Activated B cell treated with CpG ODN at 0.5 μM for 24 hours (primary cell): ENCODE measurements around the gene ZNF786. TPM values are rescaled to one million over a fixed set of nuclear protein-coding genes. Genes with fewer than 3 reads are reported as not detected.
A peak's percentile ranks its signal among the peaks of the same experiment; 100 is the strongest.
"Not testable (repeated sequence)": the region's sequence is repeated elsewhere in the genome, so short reads cannot be mapped to it uniquely, and the experiment has no call there.

Source experiments
- ATAC-seq: fragments of 200-7000 bp; cut with Tn5 transposase; one replicate; pipeline ENCODE4 v1.10.0; 2021; ENCODE audit warnings: low read depth, mild to moderate bottlenecking, moderate library complexity
- CTCF ChIA-PET: fragments of 350-600 bp; sonication (Branson Sonifier 250); formaldehyde crosslinking; loops from one replicate; lab custom pipeline; 2021; ENCODE audit warnings: antibody characterized with exemption; lab: Charles Lee
- POLR2A ChIA-PET: fragments of 350-600 bp; sonication (Branson Sonifier 250); formaldehyde crosslinking; loops from one replicate; lab custom pipeline; 2021; ENCODE audit warnings: antibody characterized with exemption; lab: Charles Lee
- DNase-seq: peaks from one replicate; pipeline ENCODE4 v3.0.0; 2022
- H3K27ac Mint-ChIP-seq: one replicate; pipeline ENCODE4 v1.8.0; 2020; ENCODE audit warnings: mixed read lengths
- H3K27me3 Mint-ChIP-seq: one replicate; pipeline ENCODE4 v1.8.0; 2021; ENCODE audit warnings: mixed read lengths
- H3K36me3 Mint-ChIP-seq: one replicate; pipeline ENCODE4 v1.8.0; 2021; ENCODE audit warnings: low read depth, mixed read lengths
- H3K4me1 Mint-ChIP-seq: one replicate; pipeline ENCODE4 v1.8.0; 2021; ENCODE audit warnings: mixed read lengths
- H3K4me3 Mint-ChIP-seq: one replicate; pipeline ENCODE4 v1.8.0; 2020; ENCODE audit warnings: mild to moderate bottlenecking, mixed read lengths
- H3K9me3 Mint-ChIP-seq: one replicate; pipeline ENCODE4 v1.8.0; 2020; ENCODE audit warnings: mixed read lengths
- intact Hi-C: fragments of 100-400 bp; cut with micrococcal nuclease; formaldehyde crosslinking; loops from one replicate; pipeline ENCODE4 v1.15.1; 2024
- total RNA-seq: library from RNA; stranded (reverse); gene quantifications from 2 replicates; pipeline ENCODE4 v1.2.3, GENCODE V29; 2022
- TF ChIP-seq, protein P1 (sequence below): fragments of 200-600 bp; IDR thresholded peaks from one replicate; pipeline ENCODE4 v1.8.0; 2022; ENCODE audit warnings: antibody characterized with exemption, mild to moderate bottlenecking

ZNF786 gene
- total RNA-seq, 1 donor from 2014 or later, result 11.0 TPM

DNA sequence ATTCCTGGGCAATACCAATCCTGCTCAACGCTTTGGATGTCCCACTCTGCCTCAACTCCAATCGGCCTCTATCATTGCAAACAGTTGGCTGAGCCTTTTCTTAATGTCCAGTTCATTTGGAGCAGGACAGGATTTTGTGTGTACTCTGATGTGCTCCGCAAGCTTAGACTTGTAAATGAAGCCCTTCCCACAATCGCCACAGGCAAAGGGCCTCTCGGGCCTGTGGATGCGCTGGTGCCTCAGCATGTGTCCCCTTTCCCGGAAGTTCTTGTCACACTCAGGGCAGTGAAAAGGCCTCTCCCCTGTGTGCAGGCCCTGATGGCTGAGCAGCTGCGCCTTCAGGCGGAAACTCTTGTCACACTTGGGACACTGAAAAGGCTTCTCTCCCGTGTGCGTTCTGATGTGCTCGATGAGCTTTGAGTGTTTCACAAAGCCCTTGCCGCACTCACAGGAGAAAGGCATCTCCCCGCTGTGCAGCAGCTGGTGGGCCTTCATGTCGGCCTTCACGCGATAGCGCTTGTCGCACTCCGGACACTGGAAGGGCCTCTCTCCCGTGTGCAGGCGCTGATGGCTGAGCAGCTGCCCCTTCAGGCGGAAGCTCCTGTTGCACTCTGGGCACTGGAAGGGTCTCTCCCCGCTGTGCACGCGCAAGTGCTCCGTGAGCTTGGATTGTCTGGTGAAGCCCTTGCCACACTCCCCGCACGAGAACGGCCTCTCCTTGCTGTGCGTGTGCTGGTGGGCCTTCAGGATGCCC is 20.0 kb downstream of the ZNF786 start:
- POLR2A ChIA-PET, result no interaction called here
- ATAC-seq (no peak), DNase-seq (no peak)
- TF ChIP-seq, protein P1, sequence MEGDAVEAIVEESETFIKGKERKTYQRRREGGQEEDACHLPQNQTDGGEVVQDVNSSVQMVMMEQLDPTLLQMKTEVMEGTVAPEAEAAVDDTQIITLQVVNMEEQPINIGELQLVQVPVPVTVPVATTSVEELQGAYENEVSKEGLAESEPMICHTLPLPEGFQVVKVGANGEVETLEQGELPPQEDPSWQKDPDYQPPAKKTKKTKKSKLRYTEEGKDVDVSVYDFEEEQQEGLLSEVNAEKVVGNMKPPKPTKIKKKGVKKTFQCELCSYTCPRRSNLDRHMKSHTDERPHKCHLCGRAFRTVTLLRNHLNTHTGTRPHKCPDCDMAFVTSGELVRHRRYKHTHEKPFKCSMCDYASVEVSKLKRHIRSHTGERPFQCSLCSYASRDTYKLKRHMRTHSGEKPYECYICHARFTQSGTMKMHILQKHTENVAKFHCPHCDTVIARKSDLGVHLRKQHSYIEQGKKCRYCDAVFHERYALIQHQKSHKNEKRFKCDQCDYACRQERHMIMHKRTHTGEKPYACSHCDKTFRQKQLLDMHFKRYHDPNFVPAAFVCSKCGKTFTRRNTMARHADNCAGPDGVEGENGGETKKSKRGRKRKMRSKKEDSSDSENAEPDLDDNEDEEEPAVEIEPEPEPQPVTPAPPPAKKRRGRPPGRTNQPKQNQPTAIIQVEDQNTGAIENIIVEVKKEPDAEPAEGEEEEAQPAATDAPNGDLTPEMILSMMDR, result no peak
- Mint-ChIP-seq H3K9me3 (no peaks in the 10 kb centered on the region), H3K36me3 (peaks cover 37% of the 10 kb centered on the region), H3K27ac (no peak overlapping the region), H3K27me3 (no peaks in the 10 kb centered on the region), H3K4me3 (no peak overlapping the region), H3K4me1 (peaks cover 7% of the 10 kb centered on the region)
- intact Hi-C loops, result no loop called here
- CTCF ChIA-PET, result interaction anchor here (0.6 to 1.4 kb wide), 3 partner anchors 8 to 65 kb away, joined by 3 to 4 read pairs (median 4); no protein-coding TSS in a partner anchor

DNA sequence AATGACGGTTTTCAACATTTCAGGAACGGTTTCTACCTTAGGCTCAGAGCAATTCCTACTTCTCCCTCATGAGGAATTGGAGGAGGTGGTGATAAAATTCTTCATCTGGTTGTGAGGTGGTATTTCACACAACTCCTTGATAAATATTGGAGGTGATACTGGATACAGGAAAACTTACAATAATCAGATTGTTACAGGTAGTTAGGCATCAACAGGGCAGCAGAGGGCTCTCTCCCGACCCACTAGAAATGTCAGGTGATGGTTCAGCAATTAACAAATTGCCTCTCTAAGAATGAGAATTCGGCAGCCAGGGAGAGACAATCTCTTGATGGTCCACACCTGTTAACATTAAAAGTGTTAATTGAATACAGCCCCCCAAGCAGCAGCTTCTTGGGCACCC is 22.6 kb downstream of the ZNF786 start:
- H3K27me3 Mint-ChIP-seq, result no peaks in the 10 kb centered on the region
- ATAC-seq, result no peak
- ChIA-PET POLR2A (interaction anchor here (0.6 kb wide), 1 partner anchor 126 kb away, joined by 3 read pairs; no protein-coding TSS in a partner anchor), CTCF (interaction anchor here (1.1 kb wide), 1 partner anchor 63 kb away, joined by 3 read pairs; no protein-coding TSS in a partner anchor)
- DNase-seq, result no peak
- TF ChIP-seq, protein P1, result no peak
- H3K9me3 Mint-ChIP-seq, result no peaks in the 10 kb centered on the region
- no peak overlapping the region for H3K27ac Mint-ChIP-seq
- peaks cover 13% of the 10 kb centered on the region for H3K4me1 Mint-ChIP-seq
- intact Hi-C loops, result loop anchor here (5.0 kb wide), 1 partner anchor 801 kb away; no protein-coding TSS in a partner anchor
- peak overlapping the region; percentile 29 for H3K4me3 Mint-ChIP-seq
- peaks cover 34% of the 10 kb centered on the region for H3K36me3 Mint-ChIP-seq

DNA sequence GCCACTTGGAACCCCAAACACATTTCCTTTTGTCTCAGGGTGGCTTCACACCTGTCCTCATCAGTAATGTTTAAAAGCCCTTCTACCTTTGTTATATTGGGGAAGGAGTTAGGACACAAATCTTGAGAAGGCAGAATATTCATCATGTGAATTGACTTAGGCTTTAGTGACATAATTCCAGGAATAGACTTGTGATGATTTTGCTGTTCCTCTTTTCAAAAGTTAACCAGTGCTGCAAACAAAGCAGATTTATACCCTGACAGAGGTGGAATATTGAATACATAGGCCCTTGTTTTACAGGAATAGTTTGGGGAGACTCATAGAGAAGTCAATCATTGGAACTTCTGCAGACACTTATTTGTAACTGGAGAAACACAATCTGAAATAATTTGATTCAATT is 27.0 kb downstream of the ZNF786 start:
- Mint-ChIP-seq H3K9me3 (no peaks in the 10 kb centered on the region), H3K36me3 (peaks cover 10% of the 10 kb centered on the region), H3K4me1 (peaks cover 16% of the 10 kb centered on the region), H3K27ac (no peak overlapping the region), H3K4me3 (peak overlapping the region; percentile 33), H3K27me3 (no peaks in the 10 kb centered on the region)
- TF ChIP-seq, protein P1, result no peak
- ChIA-PET CTCF (no interaction called here), POLR2A (no interaction called here)
- no peak for ATAC-seq
- intact Hi-C loops, result no loop called here
- no peak for DNase-seq

DNA sequence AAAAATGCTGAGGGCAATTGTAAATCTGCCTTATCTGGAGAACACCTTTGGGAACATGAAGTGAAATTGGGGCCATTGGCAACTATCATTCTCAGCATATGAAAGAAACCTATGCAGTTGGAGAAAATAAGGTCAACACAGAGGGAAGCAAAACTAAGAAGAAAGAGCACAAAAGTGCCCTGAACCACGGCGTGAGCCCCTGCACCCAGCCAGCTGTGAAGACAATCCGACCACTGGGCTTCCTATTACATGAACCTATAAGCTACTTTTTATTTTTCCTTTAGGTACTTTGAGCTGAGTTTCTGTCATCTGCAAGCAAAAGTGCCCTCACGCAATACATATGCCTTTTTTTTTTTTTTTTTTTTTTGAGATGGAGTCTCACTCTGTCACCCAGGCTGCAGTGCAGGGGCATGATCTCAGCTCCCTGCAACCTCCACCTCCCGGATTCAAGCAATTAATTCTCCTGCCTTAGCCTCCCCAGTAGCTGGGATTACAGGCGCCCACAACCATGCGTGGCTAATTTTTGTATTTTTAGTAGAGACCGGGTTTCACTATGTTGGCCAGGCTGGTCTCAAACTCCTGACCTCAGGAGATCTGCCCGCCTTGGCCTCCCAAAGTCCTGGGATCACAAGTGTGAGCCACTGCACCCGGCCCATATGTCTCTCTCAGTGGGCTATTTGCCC is 28.2 kb downstream of the ZNF786 start:
- POLR2A ChIA-PET, result interaction anchor here (0.7 to 0.8 kb wide), 2 partner anchors 70 to 78 kb away, joined by 3 to 5 read pairs; no protein-coding TSS in a partner anchor
- H3K27ac Mint-ChIP-seq, H3K36me3 Mint-ChIP-seq, H3K27me3 Mint-ChIP-seq, intact Hi-C loops, H3K9me3 Mint-ChIP-seq, H3K4me3 Mint-ChIP-seq, ATAC-seq, DNase-seq: not testable (repeated sequence)
- CTCF ChIA-PET, result interaction anchor here (0.9 kb wide), 1 partner anchor 9 kb away, joined by 4 read pairs; no protein-coding TSS in a partner anchor
- peaks cover 11% of the 10 kb centered on the region for H3K4me1 Mint-ChIP-seq

DNA sequence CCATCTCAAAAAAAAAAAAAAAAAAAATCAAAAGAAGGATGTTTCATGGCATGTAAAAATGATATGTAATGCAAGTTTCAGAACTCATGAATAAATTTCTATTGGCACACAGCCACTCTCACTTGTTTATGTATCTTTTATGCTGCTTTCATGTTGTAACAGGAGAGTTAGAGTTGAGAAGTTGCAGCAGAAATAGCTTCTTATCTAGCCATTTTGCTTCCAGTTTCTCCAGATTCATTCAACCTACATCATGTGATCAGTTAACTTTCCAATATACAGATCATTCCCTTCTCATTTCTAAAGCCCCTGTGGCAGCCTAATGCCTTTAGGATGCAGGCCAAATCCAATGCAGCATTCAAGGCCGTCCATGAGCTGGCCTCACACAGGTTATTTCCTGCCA is 30.4 kb downstream of the ZNF786 start:
- ChIA-PET POLR2A (no interaction called here), CTCF (interaction anchor here (1.2 kb wide), 1 partner anchor 55 kb away, joined by 3 read pairs; no protein-coding TSS in a partner anchor)
- H3K27ac Mint-ChIP-seq, result no peak overlapping the region
- H3K36me3 Mint-ChIP-seq, result peaks cover 1% of the 10 kb centered on the region
- intact Hi-C loops, result no loop called here
- DNase-seq (no peak), ATAC-seq (no peak)
- TF ChIP-seq, protein P1, result no peak
- H3K4me1 Mint-ChIP-seq, result peaks cover 8% of the 10 kb centered on the region
- H3K27me3 Mint-ChIP-seq, result no peaks in the 10 kb centered on the region
- no peaks in the 10 kb centered on the region for H3K9me3 Mint-ChIP-seq
- H3K4me3 Mint-ChIP-seq, result no peak overlapping the region
